Activated CD4-positive, alpha-beta T cell treated with anti-CD3 and anti-CD28 coated beads for 36 hours (primary cell): ENCODE measurements around the gene DOCK10. TPM values are rescaled to one million over a fixed set of nuclear protein-coding genes. Genes with fewer than 3 reads are reported as not detected.

Source experiments
- ATAC-seq: fragments of 200-7000 bp; cut with Tn5 transposase; one replicate; pipeline ENCODE4 v1.10.0; 2021; ENCODE audit warnings: mild to moderate bottlenecking, moderate library complexity
- CTCF ChIA-PET: fragments of 350-600 bp; sonication (Branson Sonifier 250); formaldehyde crosslinking; loops from one replicate; lab custom pipeline; 2021; ENCODE audit warnings: antibody characterized with exemption; lab: Charles Lee
- POLR2A ChIA-PET: fragments of 350-600 bp; sonication (Branson Sonifier 250); formaldehyde crosslinking; loops from one replicate; lab custom pipeline; 2021; ENCODE audit warnings: antibody characterized with exemption, inconsistent platforms; lab: Charles Lee
- DNase-seq: peaks from one replicate; pipeline ENCODE4 v3.0.0-alpha.2; 2020
- H3K27ac Mint-ChIP-seq: one replicate; pipeline ENCODE4 v1.8.0; 2021; ENCODE audit warnings: mixed read lengths
- H3K27me3 Mint-ChIP-seq: one replicate; pipeline ENCODE4 v1.8.0; 2021; ENCODE audit warnings: mixed read lengths
- H3K36me3 Mint-ChIP-seq: one replicate; pipeline ENCODE4 v1.8.0; 2021; ENCODE audit warnings: low read depth, mixed read lengths
- H3K4me1 Mint-ChIP-seq: one replicate; pipeline ENCODE4 v1.8.0; 2021; ENCODE audit warnings: mixed read lengths
- H3K4me3 Mint-ChIP-seq: one replicate; pipeline ENCODE4 v1.8.0; 2021; ENCODE audit warnings: mild to moderate bottlenecking, moderate library complexity, mixed read lengths
- H3K9me3 Mint-ChIP-seq: one replicate; pipeline ENCODE4 v1.8.0; 2021; ENCODE audit warnings: low read depth, mixed read lengths
- intact Hi-C, 2 experiments: fragments of 100-400 bp; cut with DNase I in 1 of 2; cut with micrococcal nuclease in 1 of 2; formaldehyde crosslinking; loops; one replicate each; pipeline versions ENCODE4 v1.14.2 to v1.15.1; 2022 to 2024; cut with DNase I, micrococcal nuclease
- total RNA-seq, 2 experiments: library from RNA; stranded (reverse); gene quantifications; one replicate each; pipeline ENCODE4 v1.2.3, GENCODE V29; 2021

Gene DOCK10
- total RNA-seq, 2 experiments from 2014 or later, result 177 to 196 TPM

- Mint-ChIP-seq H3K4me1 (no peaks in the 10 kb centered on the region), H3K4me3 (no peak overlapping the region), H3K27me3 (no peaks in the 10 kb centered on the region), H3K9me3 (peaks cover 15% of the 10 kb centered on the region), H3K27ac (no peak overlapping the region), H3K36me3 (peaks cover 8% of the 10 kb centered on the region)
- ChIA-PET POLR2A (no interaction called here), CTCF (no interaction called here)
- DNase-seq, result no peak
- intact Hi-C loops, result no loop called here
- ATAC-seq, result no peak
Observed at GRCh38 chr2:224736227-224736626, 306.0 kb downstream of the DOCK10 start.

GRCh38 chr2:224734949-224735348 is 307.3 kb downstream of the DOCK10 start:
- intact Hi-C loops, result no loop called here
- Mint-ChIP-seq H3K4me1 (no peaks in the 10 kb centered on the region), H3K27ac (no peak overlapping the region), H3K36me3 (peaks cover 8% of the 10 kb centered on the region), H3K9me3 (peaks cover 15% of the 10 kb centered on the region), H3K4me3 (no peak overlapping the region), H3K27me3 (no peaks in the 10 kb centered on the region)
- ChIA-PET CTCF (no interaction called here), POLR2A (no interaction called here)
- ATAC-seq, result no peak
- no peak for DNase-seq

- no peak overlapping the region for H3K27ac Mint-ChIP-seq
- no peaks in the 10 kb centered on the region for H3K4me1 Mint-ChIP-seq
- ATAC-seq (no peak), DNase-seq (no peak)
- intact Hi-C loops, result no loop called here
- peaks cover 29% of the 10 kb centered on the region for H3K9me3 Mint-ChIP-seq
- no peak overlapping the region for H3K4me3 Mint-ChIP-seq
- ChIA-PET CTCF (interaction anchor here (1.0 kb wide), 1 partner anchor 363 kb away, joined by 3 read pairs; no protein-coding TSS in a partner anchor), POLR2A (no interaction called here)
- H3K36me3 Mint-ChIP-seq, result peaks cover 7% of the 10 kb centered on the region
- H3K27me3 Mint-ChIP-seq, result peaks cover 8% of the 10 kb centered on the region
Observed at GRCh38 chr2:224731665-224732064, 310.6 kb downstream of the DOCK10 start.

GRCh38 chr2:224729435-224729834 is 312.8 kb downstream of the DOCK10 start:
- H3K4me1 Mint-ChIP-seq, result no peaks in the 10 kb centered on the region
- no peak for DNase-seq
- peaks cover 19% of the 10 kb centered on the region for H3K9me3 Mint-ChIP-seq
- no peak overlapping the region for H3K4me3 Mint-ChIP-seq
- ChIA-PET POLR2A (no interaction called here), CTCF (no interaction called here)
- ATAC-seq, result no peak
- no peak overlapping the region for H3K27ac Mint-ChIP-seq
- peaks cover 10% of the 10 kb centered on the region for H3K27me3 Mint-ChIP-seq
- peaks cover 3% of the 10 kb centered on the region for H3K36me3 Mint-ChIP-seq
- intact Hi-C loops, result no loop called here

GRCh38 chr2:224724331-224724730 is 317.9 kb downstream of the DOCK10 start:
- no peak for DNase-seq

GRCh38 chr2:224723586-224724217 is 318.6 kb downstream of the DOCK10 start:
- H3K9me3 Mint-ChIP-seq, result peaks cover 15% of the 10 kb centered on the region
- peaks cover 2% of the 10 kb centered on the region for H3K4me1 Mint-ChIP-seq
- no peak overlapping the region for H3K27ac Mint-ChIP-seq
- H3K27me3 Mint-ChIP-seq, result peaks cover 12% of the 10 kb centered on the region
- ChIA-PET POLR2A (interaction anchor here (0.5 kb wide), 1 partner anchor 94 kb away, joined by 4 read pairs; no protein-coding TSS in a partner anchor), CTCF (interaction anchor here (0.6 kb wide), 1 partner anchor 88 kb away, joined by 3 read pairs; no protein-coding TSS in a partner anchor)
- H3K4me3 Mint-ChIP-seq, result no peak overlapping the region
- intact Hi-C loops, result no loop called here
- ATAC-seq (peak; percentile 44), DNase-seq (no peak)
- peaks cover 3% of the 10 kb centered on the region for H3K36me3 Mint-ChIP-seq

More at GRCh38 chr2:224724331-224724730, 317.9 kb downstream of the DOCK10 start:
- Mint-ChIP-seq H3K9me3 (peaks cover 18% of the 10 kb centered on the region), H3K27ac (no peak overlapping the region), H3K27me3 (peaks cover 12% of the 10 kb centered on the region), H3K36me3 (peaks cover 3% of the 10 kb centered on the region), H3K4me3 (no peak overlapping the region), H3K4me1 (peaks cover 2% of the 10 kb centered on the region)
- ChIA-PET CTCF (no interaction called here), POLR2A (no interaction called here)
- intact Hi-C loops, result no loop called here
- ATAC-seq, result no peak

GRCh38 chr2:224722770-224723169 is 319.5 kb downstream of the DOCK10 start:
- Mint-ChIP-seq H3K27me3 (peaks cover 7% of the 10 kb centered on the region), H3K4me1 (peaks cover 2% of the 10 kb centered on the region), H3K9me3 (peaks cover 10% of the 10 kb centered on the region), H3K36me3 (no peaks in the 10 kb centered on the region), H3K4me3 (no peak overlapping the region), H3K27ac (no peak overlapping the region)
- ChIA-PET POLR2A (interaction anchor here (0.5 kb wide), 1 partner anchor 93 kb away, joined by 4 read pairs; no protein-coding TSS in a partner anchor), CTCF (no interaction called here)
- intact Hi-C loops, result no loop called here
- DNase-seq, result no peak
- no peak for ATAC-seq

- CTCF ChIA-PET, result no interaction called here
- Mint-ChIP-seq H3K36me3 (no peaks in the 10 kb centered on the region), H3K4me1 (peaks cover 2% of the 10 kb centered on the region), H3K27ac (no peak overlapping the region), H3K4me3 (no peak overlapping the region), H3K9me3 (peaks cover 5% of the 10 kb centered on the region), H3K27me3 (peaks cover 7% of the 10 kb centered on the region)
- DNase-seq (peak; percentile 13), ATAC-seq (peak; percentile 19)
- POLR2A ChIA-PET, result no interaction called here
- intact Hi-C loops, result no loop called here
Observed at GRCh38 chr2:224722250-224722649, 320.0 kb downstream of the DOCK10 start.

- intact Hi-C loops, result no loop called here
- peaks cover 7% of the 10 kb centered on the region for H3K27me3 Mint-ChIP-seq
- ATAC-seq, result no peak
- POLR2A ChIA-PET, result no interaction called here
- DNase-seq, result no peak
- no peaks in the 10 kb centered on the region for H3K4me1 Mint-ChIP-seq
- CTCF ChIA-PET, result no interaction called here
- H3K9me3 Mint-ChIP-seq, result peaks cover 6% of the 10 kb centered on the region
- no peak overlapping the region for H3K4me3 Mint-ChIP-seq
- H3K27ac Mint-ChIP-seq, result no peak overlapping the region
- no peaks in the 10 kb centered on the region for H3K36me3 Mint-ChIP-seq
Observed at GRCh38 chr2:224716921-224717320, 325.3 kb downstream of the DOCK10 start.

GRCh38 chr2:224716201-224716600 is 326.1 kb downstream of the DOCK10 start, which contains the start of gene CCDC195:
TSS of gene CCDC195 (minus strand) at chr2:224716365. CDS start at chr2:224716365, 0 bp downstream.
- H3K4me1 Mint-ChIP-seq, result no peaks in the 10 kb centered on the region
- H3K27me3 Mint-ChIP-seq, result peaks cover 7% of the 10 kb centered on the region
- ATAC-seq (no peak), DNase-seq (no peak)
- H3K4me3 Mint-ChIP-seq, result no peak within 1 kb of the TSS
- H3K36me3 Mint-ChIP-seq, result no peaks in the 10 kb centered on the region
- intact Hi-C loops, result no loop called here
- ChIA-PET POLR2A (no interaction called here), CTCF (interaction anchor here (0.6 kb wide), 1 partner anchor 71 kb away, joined by 3 read pairs; no protein-coding TSS in a partner anchor)
- peaks cover 6% of the 10 kb centered on the region for H3K9me3 Mint-ChIP-seq
- no peak within 1 kb of the TSS for H3K27ac Mint-ChIP-seq
